Fibroblast of the conjunctiva (primary cell): ENCODE measurements around the gene SDE2.
"Not testable (repeated sequence)": the region's sequence is repeated elsewhere in the genome, so short reads cannot be mapped to it uniquely, and the experiment has no call there.

Experiments
- DNase-seq: peaks from one replicate; pipeline ENCODE4 v3.0.0-alpha.2; 2010; ENCODE audit warnings: low read depth

The SDE2 gene

GRCh38 chr1:225999227-225999911, at the start of gene SDE2:
SDE2 (minus strand) TSS chr1:225999343; CDS start chr1:225999312, 31 bp downstream.
- peak; percentile 99 for DNase-seq

GRCh38 chr1:226048886-226049285, 49.7 kb upstream of the SDE2 start:
- no peak for DNase-seq

- DNase-seq = no peak
These were observed 48.4 kb upstream of the SDE2 start for GRCh38 chr1:226047495-226047894.

- no peak for DNase-seq
These were observed 47.1 kb upstream of the SDE2 start for GRCh38 chr1:226046240-226046639.

GRCh38 chr1:226044514-226045101, 45.5 kb upstream of the SDE2 start:
- DNase-seq = no peak

- no peak for DNase-seq
These were observed 42.3 kb upstream of the SDE2 start for GRCh38 chr1:226041419-226041818.

- DNase-seq = no peak
These were observed 39.5 kb upstream of the SDE2 start for GRCh38 chr1:226038661-226039060.

GRCh38 chr1:226035915-226036314, 36.8 kb upstream of the SDE2 start:
- no peak for DNase-seq

- DNase-seq = peak; percentile 94
These were observed 35.3 kb upstream of the SDE2 start for GRCh38 chr1:226034482-226034881.

- no peak for DNase-seq
These were observed 34.8 kb upstream of the SDE2 start for GRCh38 chr1:226033991-226034390.

GRCh38 chr1:226033582-226033981, 34.4 kb upstream of the SDE2 start:
- no peak for DNase-seq

- DNase-seq = no peak
These were observed 30.6 kb upstream of the SDE2 start for GRCh38 chr1:226029568-226030225.

- no peak for DNase-seq
These were observed 30.0 kb upstream of the SDE2 start for GRCh38 chr1:226029093-226029496.

GRCh38 chr1:226027538-226028217, 28.5 kb upstream of the SDE2 start:
- DNase-seq = no peak

GRCh38 chr1:226026833-226027232, 27.7 kb upstream of the SDE2 start:
- DNase-seq = no peak

GRCh38 chr1:226023735-226024134, 24.6 kb upstream of the SDE2 start:
- DNase-seq = no peak

GRCh38 chr1:226021801-226022200, 22.7 kb upstream of the SDE2 start:
- DNase-seq = no peak

- no peak for DNase-seq
These were observed 22.3 kb upstream of the SDE2 start for GRCh38 chr1:226021401-226021800.

- DNase-seq = no peak
These were observed 20.4 kb upstream of the SDE2 start for GRCh38 chr1:226019572-226019971.

GRCh38 chr1:226017070-226017469, 17.9 kb upstream of the SDE2 start:
- no peak for DNase-seq

- DNase-seq = no peak
These were observed 10.5 kb upstream of the SDE2 start for GRCh38 chr1:226009650-226010044.

GRCh38 chr1:226007126-226007892, 8.2 kb upstream of the SDE2 start:
- DNase-seq = not testable (repeated sequence)
